Smooth muscle cell (in vitro differentiated cells): ENCODE results near the gene RNF5. TPM values are rescaled to one million over a fixed set of nuclear protein-coding genes. Genes with fewer than 3 reads are reported as not detected.
A peak's percentile ranks its signal among the peaks of the same experiment; 100 is the strongest.

Experiments used
- DNase-seq: peaks from one replicate; lab custom pipeline; 2025; ENCODE audit not compliant: unreplicated experiment; lab: John Stamatoyannopoulos, UW
- H2AFZ ChIP-seq: fragments of 200-600 bp; sonication (generic); 2 replicates; pipeline ENCODE4 v1.6.0; 2016; ENCODE audit warnings: antibody characterized with exemption, low read depth, mild to moderate bottlenecking
- H3F3A ChIP-seq: fragments of 200-600 bp; sonication (generic); 2 replicates; pipeline ENCODE4 v1.6.0; 2017; ENCODE audit warnings: antibody characterized with exemption, low read depth
- H3K27ac ChIP-seq: fragments of 200-600 bp; sonication (generic); 2 replicates; pipeline ENCODE4 v1.5.1; 2016; ENCODE audit warnings: low read depth, mild to moderate bottlenecking
- H3K27me3 ChIP-seq: fragments of 200-600 bp; sonication (generic); 2 replicates; pipeline ENCODE4 v1.6.1; 2016; ENCODE audit warnings: low read depth, mild to moderate bottlenecking
- H3K36me3 ChIP-seq: fragments of 200-600 bp; sonication (generic); 2 replicates; pipeline ENCODE4 v1.5.1; 2016; ENCODE audit warnings: low read depth
- H3K4me1 ChIP-seq: fragments of 200-600 bp; sonication (generic); 2 replicates; pipeline ENCODE4 v1.5.1; 2016; ENCODE audit warnings: low read depth
- H3K4me2 ChIP-seq: fragments of 200-600 bp; sonication (generic); 2 replicates; pipeline ENCODE4 v1.6.0; 2016; ENCODE audit warnings: mild to moderate bottlenecking
- H3K4me3 ChIP-seq: fragments of 200-600 bp; sonication (generic); 2 replicates; pipeline ENCODE4 v1.5.1; 2016; ENCODE audit warnings: mild to moderate bottlenecking
- H3K79me2 ChIP-seq: fragments of 200-600 bp; sonication (generic); 2 replicates; pipeline ENCODE4 v1.6.0; 2016; ENCODE audit warnings: low read depth, mild to moderate bottlenecking
- H3K9ac ChIP-seq: fragments of 200-600 bp; sonication (generic); 2 replicates; pipeline ENCODE4 v1.6.0; 2016; ENCODE audit warnings: low read depth
- H3K9me3 ChIP-seq: fragments of 200-600 bp; sonication (generic); replicated peaks from 2 replicates; pipeline ENCODE4 v1.5.1; 2016; ENCODE audit warnings: low read depth
- H4K20me1 ChIP-seq: fragments of 200-600 bp; sonication (generic); 2 replicates; pipeline ENCODE4 v1.6.0; 2016; ENCODE audit warnings: low read depth
- CTCF ChIP-seq: fragments of 200-600 bp; sonication (generic); IDR thresholded peaks from 2 replicates; pipeline ENCODE4 v1.5.1; 2017; ENCODE audit warnings: borderline replicate concordance, mild to moderate bottlenecking, antibody characterized with exemption; ENCODE audit not compliant: insufficient read depth, poor library complexity, severe bottlenecking
- whole genome bisulfite sequencing: methylation state at CpG from one replicate; pipeline ENCODE4 v1.1.7; 2016; ENCODE audit warnings: low lambda C conversion rate; 5-methylcytosine and 5-hydroxymethylcytosine counted together
- polyA plus RNA-seq: library from polyadenylated mRNA; unstranded; fragments of >200 nt; fragmentation: Nextera tagmentation; extraction: Ambion mirVana; gene quantifications from 2 replicates; pipeline ENCODE4 v1.2.1, GENCODE V29; 2016
- total RNA-seq: library from RNA; depleted of rRNA; stranded (reverse); fragments of >200 nt; gene quantifications from 2 replicates; pipeline ENCODE4 v1.2.3, GENCODE V29; 2014

Gene RNF5
- total and polyA plus RNA-seq, 2 experiments from 2014 or later = 49.3 to 75.9 TPM

- Histone ChIP-seq H3K9ac (no peak overlapping the region), H3K4me1 (peaks cover 15% of the 10 kb centered on the region), H3K4me3 (no peak overlapping the region), H3K4me2 (no peak overlapping the region), H3F3A (peaks cover 17% of the 10 kb centered on the region), H2AFZ (no peak overlapping the region), H3K27me3 (no peaks in the 10 kb centered on the region), H3K9me3 (no peaks in the 10 kb centered on the region), H3K27ac (no peak overlapping the region), H3K36me3 (no peaks in the 10 kb centered on the region), H3K79me2 (peaks cover 41% of the 10 kb centered on the region), H4K20me1 (no peaks in the 10 kb centered on the region)
- no peak for TF ChIP-seq CTCF
- no peak for DNase-seq
- 68% methylated on average over 4 of the region's 4 CpGs for WGBS
Observed at GRCh38 chr6:32173051-32173727, 5.0 kb upstream of the RNF5 start.

- Histone ChIP-seq H3K36me3 (no peaks in the 10 kb centered on the region), H3K79me2 (peaks cover 51% of the 10 kb centered on the region), H3K4me2 (peak overlapping the region; percentile 94), H3K4me3 (no peak overlapping the region), H3K27ac (no peak overlapping the region), H3F3A (peaks cover 9% of the 10 kb centered on the region), H4K20me1 (no peaks in the 10 kb centered on the region), H3K4me1 (peaks cover 15% of the 10 kb centered on the region), H3K9me3 (no peaks in the 10 kb centered on the region), H3K27me3 (no peaks in the 10 kb centered on the region), H3K9ac (no peak overlapping the region), H2AFZ (no peak overlapping the region)
- 96% methylated on average over 1 of the region's 1 CpG for WGBS
- TF ChIP-seq CTCF = no peak
- no peak for DNase-seq
Observed at GRCh38 chr6:32174416-32174815, 3.8 kb upstream of the RNF5 start.

GRCh38 chr6:32175322-32175710 lies 2.9 kb upstream of the RNF5 start:
- peak overlapping the region; percentile 40 for H3K27ac ChIP-seq
- peaks cover 52% of the 10 kb centered on the region for H3K79me2 ChIP-seq
- H3F3A ChIP-seq = peaks cover 9% of the 10 kb centered on the region
- peak overlapping the region; percentile 78 for H2AFZ ChIP-seq
- H3K9ac ChIP-seq = peak overlapping the region; percentile 95
- no peaks in the 10 kb centered on the region for H3K36me3 ChIP-seq
- H3K4me1 ChIP-seq = peaks cover 15% of the 10 kb centered on the region
- H3K27me3 ChIP-seq = no peaks in the 10 kb centered on the region
- H3K4me2 ChIP-seq = peak overlapping the region; percentile 94
- no peaks in the 10 kb centered on the region for H3K9me3 ChIP-seq
- H4K20me1 ChIP-seq = no peaks in the 10 kb centered on the region
- no CpG with 5 or more reads among the region's 2 CpGs for WGBS
- no peak for DNase-seq
- TF ChIP-seq CTCF = no peak
- peak overlapping the region; percentile 91 for H3K4me3 ChIP-seq
